HG03060 (cell line): ENCODE results near the gene F7.
"Not testable (repeated sequence)": the region's sequence is repeated elsewhere in the genome, so short reads cannot be mapped to it uniquely, and the experiment has no call there.

Source experiments
- ATAC-seq: cut with Tn5 transposase; IDR thresholded peaks from one replicate; pipeline ENCODE4 v1.9.1; 2021; ENCODE audit warnings: low read depth, moderate number of reproducible peaks; ENCODE audit not compliant: unreplicated experiment

Gene F7

GRCh38 chr13:113070855-113071254 lies 34.7 kb upstream of the F7 start:
- no peak for ATAC-seq

DNA sequence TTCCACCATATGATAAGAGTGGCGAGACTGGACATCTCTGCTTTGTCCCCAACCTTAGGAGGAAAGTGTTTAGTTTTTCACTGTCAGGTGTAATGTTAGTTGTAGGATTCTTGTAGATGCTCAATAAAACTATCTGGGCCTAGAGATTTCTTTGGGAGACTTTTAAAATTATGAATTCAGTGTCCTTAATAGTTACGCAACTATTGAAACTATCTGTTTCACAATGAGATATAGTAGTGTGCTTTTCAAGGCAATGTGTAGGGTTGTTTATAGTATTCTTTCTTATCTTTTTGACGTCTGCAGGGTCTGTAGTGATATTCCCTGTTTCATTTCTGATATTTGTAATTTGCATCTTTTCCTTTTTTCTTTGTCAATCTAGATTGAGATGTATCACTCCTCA lies 33.2 kb upstream of the F7 start:
- no peak for ATAC-seq

DNA sequence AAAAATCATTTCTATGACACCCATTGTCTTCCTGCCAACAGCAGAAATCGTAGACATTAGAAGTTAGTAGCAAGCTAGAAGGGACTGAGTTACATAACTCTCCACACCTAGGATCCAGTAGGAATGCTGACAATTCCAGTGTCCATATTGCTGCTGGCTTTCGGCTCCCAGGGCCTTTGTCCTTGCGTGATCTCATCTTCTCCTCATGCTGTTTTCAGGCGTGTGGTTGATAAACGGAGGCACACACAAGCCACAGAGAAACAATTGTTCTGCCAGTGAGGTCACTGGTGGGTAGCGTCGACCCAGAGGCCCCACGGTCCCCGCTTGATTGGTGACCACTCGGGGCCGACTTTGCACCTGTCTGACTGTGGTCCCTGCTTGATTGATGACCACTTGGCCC lies 31.6 kb upstream of the F7 start:
- no peak for ATAC-seq

DNA sequence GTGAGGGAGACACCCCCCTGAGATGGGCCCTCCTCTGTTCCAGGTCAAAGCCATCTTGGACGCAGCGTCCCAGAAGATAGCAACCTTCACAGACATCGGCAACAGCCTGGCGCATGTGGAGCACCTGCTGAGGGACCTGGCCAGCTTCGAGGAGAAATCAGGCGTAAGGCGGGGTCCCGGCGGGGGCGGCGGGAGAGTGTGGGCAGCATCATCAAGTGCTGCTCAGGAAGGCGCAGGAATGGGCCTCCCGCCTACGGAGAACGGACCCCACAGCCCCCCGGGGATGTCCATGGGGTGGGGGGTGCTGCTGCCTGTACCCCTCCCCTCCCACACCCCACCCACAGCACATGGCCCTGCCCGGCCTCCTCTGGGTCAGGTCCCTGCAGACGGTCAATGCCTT lies 31.2 kb upstream of the F7 start:
- no peak for ATAC-seq

GRCh38 chr13:113074876-113075275 lies 30.7 kb upstream of the F7 start:
- ATAC-seq: no peak

DNA sequence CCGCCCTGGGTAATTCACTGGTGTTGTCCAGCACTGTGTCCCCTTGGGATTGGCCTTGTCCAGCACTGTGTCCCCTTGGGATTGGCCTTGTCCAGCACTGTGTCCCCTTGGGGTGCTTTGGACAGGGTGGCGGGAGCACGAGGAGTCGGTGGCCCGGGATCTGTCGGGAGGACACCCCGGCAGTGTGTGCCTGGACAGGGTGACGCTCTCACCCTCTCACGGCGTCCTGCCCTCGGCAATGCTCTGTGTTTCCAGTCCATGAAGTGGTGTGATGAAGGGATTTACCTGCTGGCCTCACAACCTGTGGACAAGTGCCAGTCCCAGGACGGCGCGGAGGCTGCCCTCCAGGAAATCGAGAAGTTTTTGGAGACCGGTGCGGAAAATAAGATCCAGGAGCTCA lies 29.9 kb upstream of the F7 start:
- ATAC-seq: no peak

- no peak for ATAC-seq
These were observed 28.8 kb upstream of the F7 start for GRCh38 chr13:113076681-113077401.

GRCh38 chr13:113077566-113077952 lies 28.0 kb upstream of the F7 start:
- ATAC-seq: no peak

- no peak for ATAC-seq
These were observed 27.4 kb upstream of the F7 start for GRCh38 chr13:113077953-113078901.

DNA sequence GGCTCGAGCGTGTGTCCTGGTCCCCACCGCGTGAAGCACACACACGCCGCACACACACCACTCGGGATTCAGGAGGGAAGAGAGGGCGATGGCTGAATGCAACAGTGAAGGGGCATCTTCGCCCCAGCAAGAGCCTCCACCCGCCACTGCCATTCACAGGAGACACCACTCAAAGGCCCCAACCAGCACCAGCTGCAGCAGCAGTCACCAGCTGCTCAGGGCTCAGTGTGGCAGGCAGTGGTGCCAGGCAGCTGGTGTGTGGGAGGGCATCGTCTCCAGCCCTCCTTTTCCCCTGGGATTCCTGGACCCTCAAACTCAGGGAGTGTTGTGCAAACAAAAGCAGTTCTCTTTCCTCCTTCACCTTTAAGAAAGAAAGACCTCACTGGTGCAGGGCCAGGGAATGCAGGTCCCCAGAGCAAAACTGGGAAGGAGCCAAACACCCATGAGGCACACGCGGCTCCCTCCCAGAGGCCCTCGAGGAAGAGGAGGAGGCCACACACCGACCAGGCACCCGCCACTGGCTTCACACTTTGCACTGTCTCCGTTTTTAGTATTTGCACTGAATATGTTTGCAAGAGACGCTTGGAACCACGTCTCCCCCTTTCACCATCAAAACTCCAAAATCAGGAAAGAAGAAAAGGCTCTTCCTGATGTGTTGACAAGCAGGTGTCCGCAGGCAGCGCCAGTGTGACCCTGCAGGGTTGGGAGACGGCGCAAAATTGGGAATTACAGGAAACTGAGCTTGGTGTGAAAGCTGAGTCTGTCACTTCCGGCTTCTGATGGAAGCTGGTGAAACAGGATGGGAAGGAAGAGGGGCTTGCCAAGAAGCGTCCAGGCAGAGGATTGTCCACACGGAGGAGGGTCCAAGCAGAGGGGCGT lies 26.4 kb upstream of the F7 start:
- ATAC-seq: no peak

GRCh38 chr13:113079781-113080080 lies 25.9 kb upstream of the F7 start:
- not testable (repeated sequence) for ATAC-seq

DNA sequence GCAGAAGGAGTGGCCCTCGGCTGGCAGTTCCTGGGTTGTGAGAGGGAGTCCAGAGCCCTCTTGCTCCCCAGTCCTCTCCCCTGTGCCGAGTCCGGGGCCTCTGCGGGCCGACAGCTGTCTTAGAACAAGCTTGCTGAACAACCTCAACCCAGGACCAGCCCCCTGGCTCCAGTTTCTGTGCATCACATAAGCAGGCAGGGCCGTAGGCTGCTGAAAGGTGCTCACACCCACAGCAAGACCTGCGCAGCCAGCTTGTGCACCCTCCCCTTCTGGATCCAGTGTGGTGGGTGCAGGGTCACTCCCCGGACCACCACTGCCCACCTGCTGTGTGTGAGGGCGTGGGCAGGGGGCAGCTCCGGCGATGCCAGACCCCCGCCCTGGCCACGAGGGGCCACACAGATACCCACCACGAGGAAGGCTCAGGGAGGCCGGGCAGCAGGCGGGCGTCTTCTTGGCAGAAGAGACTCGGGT lies 25.2 kb upstream of the F7 start:
- no peak for ATAC-seq

GRCh38 chr13:113080901-113081521 lies 24.6 kb upstream of the F7 start:
- no peak for ATAC-seq

DNA sequence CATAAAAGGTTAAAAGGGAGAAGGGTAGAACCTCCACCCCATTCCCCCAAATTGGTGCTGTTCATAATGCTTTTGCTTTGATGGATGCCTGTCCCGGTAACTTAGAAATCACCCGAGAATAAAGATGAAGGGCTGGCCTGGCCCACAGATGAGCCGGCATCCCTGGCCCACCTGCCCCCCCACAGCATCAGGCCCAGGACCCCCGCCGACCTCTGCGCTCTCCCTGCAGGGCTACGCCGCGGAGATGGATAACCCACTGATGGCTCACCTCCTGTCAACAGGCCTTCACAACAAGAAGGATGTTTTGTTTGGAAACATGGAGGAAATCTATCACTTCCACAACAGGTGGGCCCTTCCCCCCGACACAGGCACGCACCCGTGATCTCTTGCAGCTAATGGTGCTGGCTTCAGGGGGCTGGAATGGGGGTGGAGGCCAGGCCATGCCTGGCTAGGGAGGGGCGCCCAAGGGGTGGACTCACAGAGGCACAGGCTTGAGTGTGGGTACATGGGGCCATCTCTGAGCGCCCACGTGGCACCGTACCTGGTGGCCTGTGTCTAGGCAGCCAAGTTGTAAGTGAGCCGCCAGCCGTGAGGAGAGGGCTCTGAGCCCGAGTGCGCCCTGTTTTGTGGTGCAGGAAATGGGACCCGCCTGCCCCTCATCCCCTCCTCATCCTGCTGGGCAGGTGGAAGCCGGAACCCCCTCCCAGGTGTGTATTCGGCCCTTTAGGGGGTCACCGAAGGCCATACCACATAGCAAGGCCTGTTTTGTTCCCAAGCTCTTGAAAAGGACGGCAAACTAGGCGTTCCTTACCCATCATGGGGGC lies 23.2 kb upstream of the F7 start:
- ATAC-seq: no peak

- ATAC-seq: no peak
These were observed 22.6 kb upstream of the F7 start for GRCh38 chr13:113083022-113083373.

GRCh38 chr13:113083402-113084061 lies 22.1 kb upstream of the F7 start:
- no peak for ATAC-seq

DNA sequence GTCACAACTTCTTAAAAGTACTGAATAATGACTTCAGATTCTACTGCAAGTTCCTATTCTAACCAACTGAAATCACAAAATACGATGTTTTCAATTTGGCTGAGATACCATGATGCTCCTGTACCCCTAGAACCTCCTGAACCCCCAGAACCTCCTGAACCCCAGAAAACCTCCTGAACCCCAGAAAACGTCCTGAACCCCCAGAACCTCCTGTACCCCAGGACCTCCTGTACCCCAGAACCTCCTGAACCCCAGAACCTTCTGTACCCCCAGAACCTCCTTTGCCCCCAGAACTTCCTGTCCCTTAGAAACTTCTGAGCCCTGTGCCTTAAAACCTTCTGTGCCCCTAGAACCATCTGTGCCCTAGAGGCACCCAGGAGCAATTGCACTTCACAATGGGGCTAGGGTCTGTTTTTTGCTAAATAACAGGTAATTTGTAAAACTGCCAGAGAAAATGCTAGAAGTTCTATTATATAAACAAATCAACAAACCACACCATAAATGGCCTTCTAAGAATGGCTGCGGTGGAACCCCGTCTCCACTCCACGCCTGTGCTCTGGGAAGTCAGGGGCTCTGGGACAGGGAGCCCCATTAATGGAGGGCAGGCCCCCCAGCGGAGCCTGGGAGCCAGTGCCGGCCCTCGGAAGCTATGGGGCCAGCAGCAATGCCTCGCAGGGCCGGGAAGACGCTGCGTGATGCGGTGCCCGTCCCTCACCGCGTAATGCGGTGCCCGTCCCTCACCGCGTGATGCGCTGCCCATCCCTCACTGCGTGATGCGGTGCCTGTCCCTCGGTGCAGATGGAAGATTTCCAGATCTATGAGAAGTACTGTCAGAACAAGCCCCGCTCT lies 21.3 kb upstream of the F7 start:
- no peak for ATAC-seq

GRCh38 chr13:113084943-113085540 lies 20.5 kb upstream of the F7 start:
- ATAC-seq: no peak
